Esophagus muscularis mucosa (tissue), 4 donors: Measurements from ENCODE around the gene PTPRE. TPM values are rescaled to one million over a fixed set of nuclear protein-coding genes. Genes with fewer than 3 reads are reported as not detected.

Source experiments
- DNase-seq: peaks from one replicate; pipeline ENCODE4 v3.0.0-alpha.2; 2017; ENCODE audit errors: extremely low spot score
- H3K27ac ChIP-seq, 4 donors: fragments of 200-600 bp; sonication (generic); replicated peaks in 1 of 4; 1 replicate in 3 of 4; 2 replicates in 1 of 4; pipeline ENCODE4 v1.5.1; 2016 to 2019; ENCODE audit warnings: mild to moderate bottlenecking in 1 of 4
- H3K27me3 ChIP-seq, 4 donors: fragments of 200-600 bp; sonication (generic); one replicate each; pipeline versions ENCODE4 v1.5.1 to v1.6.0; 2016 to 2019
- H3K36me3 ChIP-seq, 4 donors: fragments of 200-600 bp; sonication (generic); one replicate each; pipeline ENCODE4 v1.5.1; 2016 to 2019
- H3K4me1 ChIP-seq, 4 donors: fragments of 200-600 bp; sonication (generic); one replicate each; pipeline ENCODE4 v1.5.1; 2016 to 2019
- H3K4me3 ChIP-seq, 4 donors: fragments of 200-600 bp; sonication (generic); 1 replicate in 2 of 4; 2 replicates in 2 of 4; pipeline ENCODE4 v1.5.1; 2016 to 2019; ENCODE audit warnings: mild to moderate bottlenecking in 4 of 4, moderate library complexity in 1 of 4
- H3K9me3 ChIP-seq, 4 donors: fragments of 200-600 bp; sonication (generic); 1 replicate in 3 of 4; 2 replicates in 1 of 4; pipeline ENCODE4 v1.5.1; 2016 to 2019
- EP300 ChIP-seq: sonication (generic); formaldehyde crosslinking; IDR thresholded peaks from one replicate; pipeline ENCODE4 v1.6.1; 2017; ENCODE audit warnings: antibody characterized with exemption
- POLR2A ChIP-seq: fragments of 450-650 bp; IDR thresholded peaks from one replicate; pipeline ENCODE4 v1.6.1; 2017; ENCODE audit warnings: antibody characterized with exemption, moderate library complexity, mild to moderate bottlenecking, low read depth
- POLR2AphosphoS5 ChIP-seq, 2 donors: sonication (generic); formaldehyde crosslinking; IDR thresholded peaks; one replicate each; pipeline ENCODE4 v1.6.1; 2017; ENCODE audit warnings: antibody characterized with exemption in 2 of 2
- WGBS: methylation state at CpG from one replicate; pipeline ENCODE4 v1.1.5; 2018; 5-methylcytosine and 5-hydroxymethylcytosine counted together
- intact Hi-C: fragments of 100-400 bp; cut with DNase I; formaldehyde crosslinking; loops from one replicate; pipeline ENCODE4 v1.15.1; 2023
- total RNA-seq, 4 donors: library from RNA; depleted of rRNA; stranded (reverse); fragments of >200 nt; gene quantifications; one replicate each; pipeline versions ENCODE4 v1.1.0 to v1.2.1, GENCODE V29; 2016
- TF ChIP-seq, protein P1 (sequence below), 3 experiments: fragments of 200-600 bp in 2 of 3; fragments of 450-650 bp in 1 of 3; sonication (generic) in 2 of 3; IDR thresholded peaks; one replicate each; pipeline ENCODE4 v1.5.1; 2017 to 2019; ENCODE audit warnings: antibody characterized with exemption in 3 of 3, mild to moderate bottlenecking in 2 of 3, moderate library complexity in 1 of 3

PTPRE gene
- total RNA-seq, 4 donors from 2014 or later, result 8.7 to 22.4 (median 13.3) TPM

DNA sequence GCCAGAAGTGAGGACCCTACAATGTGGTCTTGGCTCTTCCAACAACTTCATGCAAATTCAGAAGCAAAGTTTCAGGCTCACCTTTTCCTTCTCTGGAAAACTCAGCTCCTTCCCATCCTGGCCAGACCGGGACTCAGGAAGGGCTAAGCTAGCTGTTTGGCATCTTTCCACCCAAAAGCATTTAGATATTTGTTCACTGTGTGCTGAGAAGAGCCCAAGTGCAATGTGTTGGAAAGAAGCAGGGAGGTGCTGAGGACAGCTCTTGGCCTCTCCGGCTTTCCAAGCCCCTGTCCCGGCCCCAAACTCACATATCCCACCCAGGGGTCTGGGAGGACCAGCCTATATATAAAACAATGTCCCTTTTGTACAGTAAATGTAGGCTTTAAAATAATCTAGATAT lies 174.8 kb downstream of the PTPRE start:
- no peaks in the 10 kb centered on the region for H3K9me3 ChIP-seq
- H3K4me3 ChIP-seq, result no peak overlapping the region
- no peak overlapping the region for H3K27ac ChIP-seq
- no peak for DNase-seq
- H3K4me1 ChIP-seq, result no peaks in the 10 kb centered on the region
- intact Hi-C loops, result no loop called here
- H3K27me3 ChIP-seq, result peaks cover 0 to 34% (median 0%) of the 10 kb centered on the region in 4 donors
- WGBS, result 37% methylated on average over 3 of the region's 3 CpGs
- H3K36me3 ChIP-seq, result peaks cover 3 to 58% (median 27%) of the 10 kb centered on the region in 4 donors
- TF ChIP-seq EP300 (no peak), POLR2AphosphoS5 (IDR thresholded peaks at IDR 0.05) (no peak), POLR2A (no peak)
- TF ChIP-seq, protein P1, sequence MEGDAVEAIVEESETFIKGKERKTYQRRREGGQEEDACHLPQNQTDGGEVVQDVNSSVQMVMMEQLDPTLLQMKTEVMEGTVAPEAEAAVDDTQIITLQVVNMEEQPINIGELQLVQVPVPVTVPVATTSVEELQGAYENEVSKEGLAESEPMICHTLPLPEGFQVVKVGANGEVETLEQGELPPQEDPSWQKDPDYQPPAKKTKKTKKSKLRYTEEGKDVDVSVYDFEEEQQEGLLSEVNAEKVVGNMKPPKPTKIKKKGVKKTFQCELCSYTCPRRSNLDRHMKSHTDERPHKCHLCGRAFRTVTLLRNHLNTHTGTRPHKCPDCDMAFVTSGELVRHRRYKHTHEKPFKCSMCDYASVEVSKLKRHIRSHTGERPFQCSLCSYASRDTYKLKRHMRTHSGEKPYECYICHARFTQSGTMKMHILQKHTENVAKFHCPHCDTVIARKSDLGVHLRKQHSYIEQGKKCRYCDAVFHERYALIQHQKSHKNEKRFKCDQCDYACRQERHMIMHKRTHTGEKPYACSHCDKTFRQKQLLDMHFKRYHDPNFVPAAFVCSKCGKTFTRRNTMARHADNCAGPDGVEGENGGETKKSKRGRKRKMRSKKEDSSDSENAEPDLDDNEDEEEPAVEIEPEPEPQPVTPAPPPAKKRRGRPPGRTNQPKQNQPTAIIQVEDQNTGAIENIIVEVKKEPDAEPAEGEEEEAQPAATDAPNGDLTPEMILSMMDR (IDR thresholded peaks at IDR 0.05), result no peak

DNA sequence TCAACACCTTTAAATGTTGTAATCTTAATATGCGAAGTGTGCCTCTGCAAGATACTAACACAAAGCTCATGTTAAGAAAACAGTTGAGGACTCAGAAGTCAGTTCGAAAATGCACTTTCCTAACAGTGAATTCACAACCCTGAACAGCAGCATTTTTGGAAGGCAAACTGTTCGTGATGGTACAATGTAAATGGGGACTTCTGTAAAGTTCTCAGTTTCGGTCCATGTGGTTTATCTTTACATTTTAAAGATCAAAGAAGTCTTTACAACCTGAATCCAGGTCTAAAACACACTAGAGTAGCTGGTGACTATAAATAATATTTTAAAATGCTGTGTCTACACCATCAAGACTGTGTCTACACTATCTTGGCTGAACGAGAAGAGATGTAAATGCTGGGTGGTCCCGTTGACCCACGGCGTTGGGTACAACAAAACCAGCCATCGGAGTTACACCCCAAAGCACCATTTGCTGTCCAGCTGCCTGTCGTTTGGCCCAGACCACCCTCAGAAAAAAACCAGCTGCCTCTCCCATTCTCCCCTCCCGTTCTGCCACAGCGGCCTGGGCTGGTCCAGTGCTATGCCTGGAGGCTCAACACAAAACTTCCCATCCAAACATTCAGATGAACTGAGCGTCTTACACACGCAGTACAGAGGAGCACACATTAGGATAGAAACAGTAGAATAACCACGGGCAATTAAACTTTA lies 176.4 kb downstream of the PTPRE start:
- Histone ChIP-seq H3K9me3 (no peaks in the 10 kb centered on the region), H3K4me3 (no peak overlapping the region), H3K4me1 (no peaks in the 10 kb centered on the region), H3K27ac (no peak overlapping the region), H3K36me3 (peaks cover 0 to 42% (median 15%) of the 10 kb centered on the region in 4 donors), H3K27me3 (peaks cover 0 to 22% (median 0%) of the 10 kb centered on the region in 4 donors)
- WGBS, result 85% methylated on average over 14 of the region's 15 CpGs
- DNase-seq, result no peak
- intact Hi-C loops, result no loop called here
- TF ChIP-seq, protein P1 (IDR thresholded peaks at IDR 0.05), result no peak
- no peak for TF ChIP-seq EP300
- no peak for TF ChIP-seq POLR2A
- no peak for TF ChIP-seq POLR2AphosphoS5 (IDR thresholded peaks at IDR 0.05)

DNA sequence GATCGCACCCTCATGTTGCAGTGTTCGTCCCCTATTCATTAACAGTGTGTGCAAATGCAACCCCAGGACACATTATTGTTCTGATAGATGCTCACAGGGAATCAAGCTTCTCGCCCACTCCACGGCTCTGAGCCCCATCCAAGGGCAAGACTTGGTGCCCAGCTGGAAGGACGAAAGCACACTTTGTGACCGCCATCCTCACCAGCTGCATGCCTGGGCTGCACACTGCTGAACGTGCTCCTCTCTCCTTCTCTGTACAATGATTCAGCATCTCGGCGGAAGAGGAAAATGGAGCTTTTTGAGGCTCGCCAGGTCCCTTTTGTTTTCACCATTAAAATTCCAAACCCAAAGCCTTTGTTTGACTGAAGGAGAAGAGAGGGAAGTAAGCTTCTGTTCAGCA lies 177.5 kb downstream of the PTPRE start:
- Histone ChIP-seq H3K9me3 (no peaks in the 10 kb centered on the region), H3K4me3 (no peak overlapping the region), H3K27me3 (peaks cover 0 to 14% (median 0%) of the 10 kb centered on the region in 4 donors), H3K36me3 (peaks cover 0 to 31% (median 9%) of the 10 kb centered on the region in 4 donors), H3K27ac (no peak overlapping the region), H3K4me1 (no peaks in the 10 kb centered on the region)
- no peak for DNase-seq
- intact Hi-C loops, result no loop called here
- TF ChIP-seq POLR2AphosphoS5 (IDR thresholded peaks at IDR 0.05) (no peak), EP300 (no peak), POLR2A (no peak)
- TF ChIP-seq, protein P1 (IDR thresholded peaks at IDR 0.05), result no peak
- WGBS, result 91% methylated on average over 10 of the region's 10 CpGs

DNA sequence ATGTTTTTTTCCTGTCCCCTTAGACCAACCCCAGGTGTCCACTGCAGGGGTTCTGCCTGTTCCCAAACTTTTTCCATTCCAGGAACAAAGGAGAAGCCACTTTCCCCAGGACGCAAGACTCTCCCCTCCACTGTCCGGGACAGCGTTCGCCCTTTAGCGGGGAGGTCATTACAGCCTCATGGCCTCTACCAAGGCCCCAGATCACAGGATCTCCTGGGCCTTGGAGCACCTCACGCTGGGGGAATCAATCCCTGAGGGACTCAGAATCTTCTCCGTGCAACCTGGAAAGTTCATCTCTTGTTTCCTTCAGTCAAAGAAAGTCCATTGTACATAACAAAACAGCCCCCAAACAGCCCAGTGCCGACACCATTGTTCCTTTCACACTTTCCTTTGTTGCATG lies 178.1 kb downstream of the PTPRE start:
- no peak for DNase-seq
- intact Hi-C loops, result no loop called here

More for the DNA sequence above, 178.1 kb downstream of the PTPRE start:
- Histone ChIP-seq H3K36me3 (peaks cover 0 to 25% (median 6%) of the 10 kb centered on the region in 4 donors), H3K4me1 (no peaks in the 10 kb centered on the region), H3K9me3 (no peaks in the 10 kb centered on the region), H3K4me3 (no peak overlapping the region), H3K27ac (no peak overlapping the region), H3K27me3 (peaks cover 0 to 18% (median 0%) of the 10 kb centered on the region in 4 donors)
- WGBS, result 89% methylated on average over 8 of the region's 8 CpGs
- TF ChIP-seq POLR2AphosphoS5 (IDR thresholded peaks at IDR 0.05) (no peak), EP300 (no peak), POLR2A (no peak)
- TF ChIP-seq, protein P1 (IDR thresholded peaks at IDR 0.05), result no peak
